Measurements from ENCODE around the gene RNF6.

Gene RNF6

DNA sequence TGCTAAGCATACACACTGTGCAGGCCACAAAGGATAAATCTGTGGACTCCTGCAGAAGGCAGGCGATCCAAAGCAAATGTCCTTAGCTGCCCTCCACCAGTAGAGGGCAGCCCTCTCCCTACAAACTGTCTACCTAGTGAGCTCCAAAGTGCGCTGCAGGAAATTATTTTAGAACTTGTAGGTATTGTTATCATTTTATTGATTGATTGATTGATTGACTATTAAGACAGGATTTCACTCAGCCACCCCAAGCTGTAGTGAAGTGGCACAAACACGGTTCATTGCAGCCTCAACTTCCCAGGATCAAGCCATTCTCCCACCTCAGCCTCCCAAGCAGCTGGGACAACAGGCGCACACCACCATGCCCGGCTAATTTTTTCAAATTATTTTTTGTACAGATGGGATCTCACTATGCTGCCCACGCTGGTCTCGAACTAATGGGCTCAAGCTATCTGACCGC lies 37.3 kb downstream of the RNF6 start:
- no peaks in the 10 kb centered on the region for H3K27me3 ChIP-seq (ENCODE audit: control insufficient read depth, insufficient read depth, low read length)
- no peaks in the 10 kb centered on the region for H3K4me1 ChIP-seq (ENCODE audit: control insufficient read depth, insufficient read depth, low read length)
- H3K36me3 ChIP-seq (ENCODE audit: control insufficient read depth, insufficient read depth, low read length): no peaks in the 10 kb centered on the region
- H3K9ac ChIP-seq (ENCODE audit: low read length): no peak overlapping the region
- no peak overlapping the region for H3K27ac ChIP-seq (ENCODE audit: low read depth, low read length)
- H3K4me3 ChIP-seq (ENCODE audit: low read length): no peak overlapping the region

DNA sequence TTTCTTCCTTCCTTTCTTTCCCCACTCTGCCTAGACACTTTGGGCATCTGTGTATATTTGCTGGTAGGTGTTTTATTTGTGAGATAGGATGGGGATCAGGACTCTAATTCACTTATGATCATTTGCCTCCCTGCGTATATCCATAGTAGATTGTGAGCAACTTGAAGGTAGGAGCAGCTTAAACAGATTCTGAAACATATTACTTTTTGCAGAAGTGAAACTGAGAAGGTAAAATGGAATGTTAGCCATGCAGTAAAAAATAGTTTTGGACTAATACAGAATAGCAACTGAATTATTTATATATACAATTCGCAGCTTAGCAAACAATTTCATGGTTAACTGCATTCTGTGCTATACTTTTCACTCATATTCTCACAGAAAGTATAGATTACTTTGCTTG lies 38.7 kb downstream of the RNF6 start:
- Histone ChIP-seq H3K4me1 (ENCODE audit: control insufficient read depth, insufficient read depth, low read length) (no peaks in the 10 kb centered on the region), H3K36me3 (ENCODE audit: control insufficient read depth, insufficient read depth, low read length) (no peaks in the 10 kb centered on the region), H3K9ac (ENCODE audit: low read length) (no peak overlapping the region), H3K27me3 (ENCODE audit: control insufficient read depth, insufficient read depth, low read length) (no peaks in the 10 kb centered on the region), H3K4me3 (ENCODE audit: low read length) (no peak overlapping the region), H3K27ac (ENCODE audit: low read depth, low read length) (no peak overlapping the region)

DNA sequence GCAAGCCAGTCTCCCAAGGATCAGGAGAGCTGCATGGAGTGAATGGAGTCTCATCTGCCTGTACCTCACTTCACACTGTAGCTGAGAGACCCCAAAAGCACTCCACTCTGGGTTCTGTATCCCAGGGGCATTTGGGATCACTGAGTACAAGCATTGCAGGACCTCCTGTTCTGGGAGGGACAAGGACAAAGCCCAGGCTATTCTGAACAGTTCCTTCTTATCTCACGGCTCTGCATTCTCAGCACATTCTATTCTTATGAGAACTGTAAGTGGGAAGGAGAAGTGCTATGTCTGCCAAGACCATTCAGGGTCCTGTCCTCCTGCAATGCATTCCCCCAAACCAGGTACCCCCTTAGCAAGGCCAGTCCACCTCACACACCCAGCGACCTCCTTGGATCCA lies 42.8 kb downstream of the RNF6 start:
- Histone ChIP-seq H3K9ac (ENCODE audit: low read length) (no peak overlapping the region), H3K36me3 (ENCODE audit: control insufficient read depth, insufficient read depth, low read length) (no peaks in the 10 kb centered on the region), H3K27me3 (ENCODE audit: control insufficient read depth, insufficient read depth, low read length) (no peaks in the 10 kb centered on the region), H3K27ac (ENCODE audit: low read depth, low read length) (no peak overlapping the region), H3K4me1 (ENCODE audit: control insufficient read depth, insufficient read depth, low read length) (no peaks in the 10 kb centered on the region), H3K4me3 (ENCODE audit: low read length) (no peak overlapping the region)

DNA sequence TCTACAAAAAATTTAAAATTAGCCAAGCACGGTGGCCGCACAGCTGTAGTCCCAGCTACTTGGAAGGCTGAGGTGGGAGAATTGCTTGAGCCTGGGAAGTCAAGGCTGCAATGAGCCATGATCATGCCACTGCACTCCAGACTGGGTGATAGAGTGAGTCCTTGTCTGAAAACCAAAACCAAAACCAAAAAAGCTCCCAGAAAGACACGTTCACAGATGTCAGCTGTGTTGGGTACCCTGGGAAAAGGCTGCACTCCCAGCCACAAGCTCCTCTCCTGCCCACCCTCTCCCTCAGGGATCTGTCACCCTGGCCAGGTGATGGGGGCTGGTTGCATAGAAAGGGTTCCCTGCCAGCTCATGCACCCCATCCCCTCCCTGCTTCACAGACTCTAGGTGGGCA lies 53.3 kb downstream of the RNF6 start:
- H3K9ac ChIP-seq (ENCODE audit: low read length): no peak overlapping the region

DNA sequence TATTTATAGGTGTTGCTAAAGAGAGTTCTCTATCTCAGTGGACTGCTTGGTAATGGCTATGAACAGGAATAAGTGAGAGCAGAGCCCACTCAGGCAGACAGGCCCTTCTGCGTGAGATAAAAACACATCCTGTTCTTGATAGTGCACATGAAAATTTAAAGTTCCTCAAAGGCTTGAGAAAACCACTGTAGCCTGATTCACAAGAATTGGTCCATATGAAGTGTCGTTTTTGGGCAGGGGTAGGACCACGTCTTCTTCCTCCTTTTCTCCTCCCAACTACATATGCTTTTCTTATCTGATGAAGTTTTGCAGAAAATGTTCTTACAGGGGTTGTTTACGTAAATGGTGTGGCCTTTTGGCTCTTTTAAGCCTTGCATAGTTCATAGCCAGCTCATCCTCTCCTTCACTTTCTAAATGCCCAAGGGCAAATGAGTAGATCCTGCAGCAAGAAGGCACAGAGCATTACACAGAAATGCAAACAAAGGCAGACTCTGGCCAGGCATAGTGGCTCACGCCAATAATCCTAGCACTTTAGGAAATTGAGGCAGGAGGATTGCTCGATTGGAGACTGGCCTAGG lies 53.8 kb downstream of the RNF6 start:
- Histone ChIP-seq H3K36me3 (ENCODE audit: control insufficient read depth, insufficient read depth, low read length) (no peaks in the 10 kb centered on the region), H3K27ac (ENCODE audit: low read depth, low read length) (no peak overlapping the region), H3K9ac (ENCODE audit: low read length) (no peak overlapping the region), H3K27me3 (ENCODE audit: control insufficient read depth, insufficient read depth, low read length) (no peaks in the 10 kb centered on the region), H3K4me3 (ENCODE audit: low read length) (no peak overlapping the region), H3K4me1 (ENCODE audit: control insufficient read depth, insufficient read depth, low read length) (no peaks in the 10 kb centered on the region)

More for the DNA sequence above, 53.3 kb downstream of the RNF6 start:
- Histone ChIP-seq H3K36me3 (ENCODE audit: control insufficient read depth, insufficient read depth, low read length) (no peaks in the 10 kb centered on the region), H3K4me3 (ENCODE audit: low read length) (no peak overlapping the region), H3K4me1 (ENCODE audit: control insufficient read depth, insufficient read depth, low read length) (no peaks in the 10 kb centered on the region), H3K27me3 (ENCODE audit: control insufficient read depth, insufficient read depth, low read length) (no peaks in the 10 kb centered on the region), H3K27ac (ENCODE audit: low read depth, low read length) (no peak overlapping the region)

DNA sequence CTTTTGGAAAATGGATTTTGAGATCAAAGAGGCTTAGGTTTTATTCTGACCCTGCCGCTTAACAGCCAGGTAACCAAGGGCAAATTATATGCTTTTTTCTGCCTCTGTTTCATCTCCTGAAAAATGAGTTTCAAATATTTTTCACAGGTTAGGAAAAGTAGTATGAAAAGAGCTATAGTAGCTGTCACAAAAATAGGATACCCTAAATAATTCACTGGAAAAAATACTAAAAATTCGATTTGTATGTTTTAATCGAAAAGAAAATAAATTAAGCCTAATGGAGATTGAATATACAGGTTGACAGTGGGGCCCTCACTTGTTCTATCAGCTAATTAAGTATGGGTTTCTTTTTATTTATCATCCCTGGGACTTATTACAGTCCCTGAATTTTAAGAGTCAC lies 58.3 kb downstream of the RNF6 start:
- no peak overlapping the region for H3K27ac ChIP-seq (ENCODE audit: low read depth, low read length)

More for the DNA sequence above, 58.3 kb downstream of the RNF6 start:
- Histone ChIP-seq H3K9ac (ENCODE audit: low read length) (no peak overlapping the region), H3K4me3 (ENCODE audit: low read length) (no peak overlapping the region), H3K4me1 (ENCODE audit: control insufficient read depth, insufficient read depth, low read length) (no peaks in the 10 kb centered on the region), H3K27me3 (ENCODE audit: control insufficient read depth, insufficient read depth, low read length) (no peaks in the 10 kb centered on the region), H3K36me3 (ENCODE audit: control insufficient read depth, insufficient read depth, low read length) (no peaks in the 10 kb centered on the region)

All from rectal smooth muscle tissue (tissue), 1 donor.